SK-N-SH (cell line): ENCODE measurements around the gene SNX3. TPM values are rescaled to one million over a fixed set of nuclear protein-coding genes. Genes with fewer than 3 reads are reported as not detected.

ENCODE experiments used
- CTCF ChIA-PET: fragments of 300-600, 350-600 bp; formaldehyde crosslinking; extraction: SDS; loops from one replicate; lab custom pipeline; 2021; lab: Yijun Ruan, JAX
- POLR2A ChIA-PET: fragments of 350-600 bp; sonication (Branson Sonifier 250); formaldehyde crosslinking; extraction: SDS; loops from one replicate; lab custom pipeline; 2020; ENCODE audit warnings: antibody characterized with exemption, inconsistent platforms; lab: Yijun Ruan, JAX
- DNase-seq: peaks from one replicate; pipeline ENCODE4 v3.0.0; 2012
- H2AFZ ChIP-seq: fragments of 200-600 bp; sonication (generic); 2 replicates; pipeline ENCODE4 v1.8.1; 2016; ENCODE audit warnings: antibody characterized with exemption, mild to moderate bottlenecking, low read depth
- H3F3A ChIP-seq: fragments of 200-600 bp; sonication (generic); replicated peaks from 2 replicates; pipeline ENCODE3; 2016; ENCODE audit warnings: antibody characterized with exemption, mild to moderate bottlenecking; ENCODE audit not compliant: insufficient read depth
- H3K27ac ChIP-seq, 2 experiments: fragments of 200-500 bp in 1 of 2; fragments of 200-600 bp in 1 of 2; sonication (Bioruptor generic) in 1 of 2; sonication (generic), shearing (Covaris generic) in 1 of 2; 2 replicates each; pipeline versions ENCODE4 v1.5.1 to v1.6.1; 2014 to 2016; ENCODE audit warnings: low read depth in 2 of 2, inconsistent platforms in 1 of 2, low read length in 1 of 2, mild to moderate bottlenecking in 1 of 2, mixed read lengths in 1 of 2
- H3K27me3 ChIP-seq: fragments of 200-600 bp; sonication (generic), shearing (Covaris generic); 2 replicates; pipeline ENCODE4 v1.6.1; 2016; ENCODE audit warnings: mixed run types; ENCODE audit not compliant: insufficient read depth
- H3K36me3 ChIP-seq, 2 experiments: fragments of 200-500 bp in 1 of 2; fragments of 200-600 bp in 1 of 2; sonication (Bioruptor generic) in 1 of 2; sonication (generic) in 1 of 2; replicated peaks in 1 of 2; 2 replicates each; pipeline versions ENCODE3 to v1.5.1; 2014 to 2016; ENCODE audit warnings: low read length in 1 of 2, mild to moderate bottlenecking in 1 of 2; ENCODE audit not compliant: insufficient read depth in 2 of 2, control insufficient read depth in 1 of 2
- H3K4me1 ChIP-seq, 2 experiments: fragments of 200-500 bp in 1 of 2; fragments of 200-600 bp in 1 of 2; sonication (Bioruptor generic) in 1 of 2; sonication (generic), shearing (Covaris generic) in 1 of 2; 2 replicates each; pipeline versions ENCODE4 v1.5.1 to v1.6.1; 2014 to 2016; ENCODE audit warnings: low read depth in 1 of 2, low read length in 1 of 2, mixed run types in 1 of 2; ENCODE audit not compliant: insufficient read depth in 2 of 2, control insufficient read depth in 1 of 2
- H3K4me2 ChIP-seq: fragments of 200-600 bp; sonication (generic), shearing (Covaris generic); 2 replicates; pipeline ENCODE4 v1.6.1; 2017; ENCODE audit warnings: mixed run types
- H3K4me3 ChIP-seq, 2 experiments: fragments of 200-500 bp in 1 of 2; fragments of 200-600 bp in 1 of 2; sonication (Bioruptor generic) in 1 of 2; sonication (generic), shearing (Covaris generic) in 1 of 2; 2 replicates each; pipeline versions ENCODE4 v1.5.1 to v1.8.1; 2014 to 2016; ENCODE audit warnings: low read depth in 2 of 2, inconsistent platforms in 1 of 2, low read length in 1 of 2, mild to moderate bottlenecking in 1 of 2, mixed read lengths in 1 of 2, moderate library complexity in 1 of 2
- H3K79me2 ChIP-seq: fragments of 200-600 bp; sonication (generic); 2 replicates; pipeline ENCODE4 v1.8.1; 2017; ENCODE audit warnings: mild to moderate bottlenecking; ENCODE audit not compliant: insufficient read depth
- H3K9ac ChIP-seq: fragments of 200-600 bp; sonication (generic); 2 replicates; pipeline ENCODE4 v1.6.1; 2017; ENCODE audit warnings: mixed run types
- H3K9me2 ChIP-seq: fragments of 200-600 bp; sonication (generic); 2 replicates; pipeline ENCODE4 v1.6.1; 2017; ENCODE audit warnings: mixed run types
- H3K9me3 ChIP-seq: fragments of 200-600 bp; sonication (generic); 2 replicates; pipeline ENCODE4 v1.6.1; 2017; ENCODE audit warnings: mixed run types, mild to moderate bottlenecking, moderate library complexity
- H4K20me1 ChIP-seq: fragments of 200-600 bp; sonication (generic); 2 replicates; pipeline ENCODE4 v1.6.1; 2017; ENCODE audit warnings: mild to moderate bottlenecking, mixed run types; ENCODE audit not compliant: insufficient read depth
- CTCF ChIP-seq: fragments of 200-600 bp; sonication (generic); IDR thresholded peaks from 2 replicates; pipeline ENCODE4 v1.6.1; 2017; ENCODE audit warnings: antibody characterized with exemption, mild to moderate bottlenecking, moderate library complexity
- FOXM1 ChIP-seq: IDR thresholded peaks from 2 replicates; pipeline ENCODE4 v1.4.0; 2012; ENCODE audit warnings: low read depth, mild to moderate bottlenecking
- JUND ChIP-seq: IDR thresholded peaks from 2 replicates; pipeline ENCODE4 v1.4.0; 2012
- MAX ChIP-seq: IDR thresholded peaks from 2 replicates; pipeline ENCODE4 v1.4.0; 2012; ENCODE audit warnings: low read depth
- MXI1 ChIP-seq: IDR thresholded peaks from 2 replicates; pipeline ENCODE4 v1.6.1; 2012; ENCODE audit warnings: mild to moderate bottlenecking, low read depth, low read length, improper control_type of control experiment
- NFIC ChIP-seq: IDR thresholded peaks from 2 replicates; pipeline ENCODE4 v1.4.0; 2012; ENCODE audit warnings: borderline replicate concordance
- PBX3 ChIP-seq: IDR thresholded peaks from 2 replicates; pipeline ENCODE4; 2012
- RAD21 ChIP-seq: IDR thresholded peaks from 2 replicates; pipeline ENCODE4 v1.6.1; 2012; ENCODE audit warnings: mild to moderate bottlenecking, low read length
- REST ChIP-seq: IDR thresholded peaks from 2 replicates; pipeline ENCODE4 v1.6.1; 2012; ENCODE audit warnings: mild to moderate bottlenecking, low read depth, low read length, moderate library complexity
- RFX5 ChIP-seq: IDR thresholded peaks from 2 replicates; pipeline ENCODE4 v1.6.1; 2012; ENCODE audit warnings: mild to moderate bottlenecking, improper control_type of control experiment, low read length
- TAF1 ChIP-seq: IDR thresholded peaks from 2 replicates; pipeline ENCODE4 v1.6.1; 2012; ENCODE audit warnings: low read depth, mild to moderate bottlenecking, low read length, moderate library complexity, borderline replicate concordance
- USF1 ChIP-seq: IDR thresholded peaks from 2 replicates; pipeline ENCODE4 v1.4.0; 2012; ENCODE audit warnings: low read depth, borderline replicate concordance
- WGBS: methylation state at CpG from one replicate; pipeline ENCODE4 v1.1.6; 2017; ENCODE audit warnings: low lambda C conversion rate; 5-methylcytosine and 5-hydroxymethylcytosine counted together
- polyA plus RNA-seq, 3 experiments: library from polyadenylated mRNA; depleted of rRNA; stranded (reverse); fragments of >200 nt; gene quantifications; 2 replicates each; pipeline ENCODE4 v1.2.3, GENCODE V29; 2012

Gene SNX3
- polyA plus RNA-seq, 1 of the 3 experiments (the other 2 are of a cell fraction) = 105 TPM

GRCh38 chr6:108222064-108222463 is 38.8 kb downstream of the SNX3 start:
- 92% methylated on average over 2 of the region's 2 CpGs for WGBS

GRCh38 chr6:108211671-108212070 is 49.2 kb downstream of the SNX3 start:
- Histone ChIP-seq H2AFZ (no peak overlapping the region), H3K4me1 (no peaks in the 10 kb centered on the region), H3K9me3 (no peaks in the 10 kb centered on the region), H3K9ac (no peak overlapping the region), H3K27me3 (no peaks in the 10 kb centered on the region), H3K27ac (no peak overlapping the region), H3K79me2 (peaks cover 6% of the 10 kb centered on the region), H3K9me2 (no peaks in the 10 kb centered on the region), H3K4me3 (no peak overlapping the region), H4K20me1 (no peaks in the 10 kb centered on the region), H3K4me2 (no peak overlapping the region), H3F3A (no peaks in the 10 kb centered on the region), H3K36me3 (peaks cover 20 to 29% of the 10 kb centered on the region in 2 experiments)
- no peak for DNase-seq
- POLR2A ChIA-PET = no interaction called here
- WGBS = 91% methylated on average over 2 of the region's 2 CpGs
- CTCF ChIA-PET = no interaction called here
- TF ChIP-seq REST (no peak), USF1 (no peak), NFIC (no peak), RFX5 (no peak), RAD21 (no peak), TAF1 (no peak), JUND (no peak), PBX3 (no peak)

More at GRCh38 chr6:108222064-108222463, 38.8 kb downstream of the SNX3 start:
- Histone ChIP-seq H3F3A (no peaks in the 10 kb centered on the region), H4K20me1 (no peaks in the 10 kb centered on the region), H3K4me2 (no peak overlapping the region), H3K36me3 (peaks cover 16 to 31% of the 10 kb centered on the region in 2 experiments), H3K27ac (no peak overlapping the region), H3K9me3 (no peaks in the 10 kb centered on the region), H3K79me2 (peaks cover 17% of the 10 kb centered on the region; the same call in 1 of the 2 replicates), H3K9ac (no peak overlapping the region), H3K4me3 (no peak overlapping the region), H3K4me1 (no peaks in the 10 kb centered on the region), H3K9me2 (no peaks in the 10 kb centered on the region), H2AFZ (no peak overlapping the region), H3K27me3 (no peaks in the 10 kb centered on the region)
- POLR2A ChIA-PET = no interaction called here
- TF ChIP-seq MAX (no peak), FOXM1 (no peak), MXI1 (no peak), CTCF (no peak)
- DNase-seq = no peak
- CTCF ChIA-PET = no interaction called here
